ES-I3 (cell line): Measurements from ENCODE around the gene ESYT1.

ENCODE experiments used
- H3K36me3 ChIP-seq: 2 replicates; pipeline ENCODE4 v1.6.1; 2013; ENCODE audit warnings: mild to moderate bottlenecking, low read length, control low read depth, moderate library complexity; ENCODE audit not compliant: insufficient read depth
- H3K4me1 ChIP-seq: 2 replicates; pipeline ENCODE4 v1.6.1; 2013; ENCODE audit warnings: mild to moderate bottlenecking, control low read depth, low read length; ENCODE audit not compliant: insufficient read depth
- H3K9ac ChIP-seq: 2 replicates; pipeline ENCODE4 v1.6.1; 2013; ENCODE audit warnings: low read depth, mild to moderate bottlenecking, low read length, moderate library complexity
- H3K9me3 ChIP-seq: 2 replicates; pipeline ENCODE4 v1.6.1; 2013; ENCODE audit warnings: mild to moderate bottlenecking, low read length, moderate library complexity; ENCODE audit not compliant: control insufficient read depth, insufficient read depth

Gene ESYT1

GRCh38 chr12:56097738-56098137 is 30.3 kb upstream of the ESYT1 start:
- peaks cover 15% of the 10 kb centered on the region; the same call in 1 of the 2 replicates for H3K36me3 ChIP-seq
- H3K4me1 ChIP-seq, result no peaks in the 10 kb centered on the region
- H3K9me3 ChIP-seq, result no peaks in the 10 kb centered on the region
- no peak overlapping the region for H3K9ac ChIP-seq

GRCh38 chr12:56098592-56098991 is 29.5 kb upstream of the ESYT1 start:
- no peaks in the 10 kb centered on the region for H3K9me3 ChIP-seq
- H3K4me1 ChIP-seq, result 0 out of 2 replicates have a peak, but pooled peaks cover 3% of the 10 kb centered on the region
- H3K9ac ChIP-seq, result no peak overlapping the region
- H3K36me3 ChIP-seq, result peaks cover 13% of the 10 kb centered on the region; the same call in 1 of the 2 replicates

GRCh38 chr12:56099787-56100186 is 28.3 kb upstream of the ESYT1 start:
- Histone ChIP-seq H3K4me1 (0 out of 2 replicates have a peak, but pooled peaks cover 3% of the 10 kb centered on the region), H3K36me3 (peaks cover 5% of the 10 kb centered on the region; the same call in 1 of the 2 replicates), H3K9me3 (no peaks in the 10 kb centered on the region), H3K9ac (no peak overlapping the region)

- H3K9ac ChIP-seq, result no peak overlapping the region
- H3K9me3 ChIP-seq, result no peaks in the 10 kb centered on the region
- peaks cover 10% of the 10 kb centered on the region for H3K4me1 ChIP-seq
- peaks cover 2% of the 10 kb centered on the region; the same call in 1 of the 2 replicates for H3K36me3 ChIP-seq
Observed at GRCh38 chr12:56101045-56101444, 27.0 kb upstream of the ESYT1 start.

- H3K9ac ChIP-seq, result no peak overlapping the region
Observed at GRCh38 chr12:56102683-56103065, 25.4 kb upstream of the ESYT1 start.

GRCh38 chr12:56103066-56103711 is 24.9 kb upstream of the ESYT1 start:
- peaks cover 19% of the 10 kb centered on the region for H3K36me3 ChIP-seq
- peaks cover 14% of the 10 kb centered on the region for H3K4me1 ChIP-seq
- peak overlapping the region; percentile 72 for H3K9ac ChIP-seq
- no peaks in the 10 kb centered on the region for H3K9me3 ChIP-seq

More at GRCh38 chr12:56102683-56103065, 25.4 kb upstream of the ESYT1 start:
- Histone ChIP-seq H3K36me3 (peaks cover 14% of the 10 kb centered on the region), H3K9me3 (no peaks in the 10 kb centered on the region), H3K4me1 (peaks cover 14% of the 10 kb centered on the region)

GRCh38 chr12:56103823-56104108 is 24.3 kb upstream of the ESYT1 start:
- Histone ChIP-seq H3K9ac (peak overlapping the region; percentile 72), H3K9me3 (no peaks in the 10 kb centered on the region), H3K4me1 (peaks cover 14% of the 10 kb centered on the region), H3K36me3 (peaks cover 22% of the 10 kb centered on the region)

- Histone ChIP-seq H3K36me3 (peaks cover 22% of the 10 kb centered on the region), H3K4me1 (peaks cover 14% of the 10 kb centered on the region), H3K9ac (peak within 1 kb of the TSS; percentile 72), H3K9me3 (no peaks in the 10 kb centered on the region)
Observed at GRCh38 chr12:56104109-56104814, 23.8 kb upstream of the ESYT1 start, which contains the start of gene PA2G4. Gene PA2G4 (plus strand): TSS chr12:56104559. CDS start chr12:56104738, 179 bp downstream.

GRCh38 chr12:56104815-56105608 is 23.1 kb upstream of the ESYT1 start:
- Histone ChIP-seq H3K4me1 (peaks cover 14% of the 10 kb centered on the region), H3K36me3 (peaks cover 28% of the 10 kb centered on the region), H3K9ac (peak overlapping the region; percentile 72), H3K9me3 (no peaks in the 10 kb centered on the region)

GRCh38 chr12:56105609-56105902 is 22.5 kb upstream of the ESYT1 start:
- H3K4me1 ChIP-seq, result peaks cover 14% of the 10 kb centered on the region
- H3K9ac ChIP-seq, result peak overlapping the region; percentile 72
- H3K36me3 ChIP-seq, result peaks cover 33% of the 10 kb centered on the region
- no peaks in the 10 kb centered on the region for H3K9me3 ChIP-seq

GRCh38 chr12:56107242-56107641 is 20.8 kb upstream of the ESYT1 start:
- Histone ChIP-seq H3K36me3 (peaks cover 39% of the 10 kb centered on the region), H3K9me3 (no peaks in the 10 kb centered on the region), H3K9ac (no peak overlapping the region), H3K4me1 (peaks cover 14% of the 10 kb centered on the region)

- H3K9ac ChIP-seq, result no peak overlapping the region
- H3K4me1 ChIP-seq, result peaks cover 8% of the 10 kb centered on the region
- no peaks in the 10 kb centered on the region for H3K9me3 ChIP-seq
- H3K36me3 ChIP-seq, result peaks cover 41% of the 10 kb centered on the region
Observed at GRCh38 chr12:56110571-56110970, 17.5 kb upstream of the ESYT1 start.

- Histone ChIP-seq H3K9ac (no peak overlapping the region), H3K4me1 (no peaks in the 10 kb centered on the region), H3K36me3 (peaks cover 24% of the 10 kb centered on the region; the same call in 1 of the 2 replicates), H3K9me3 (no peaks in the 10 kb centered on the region)
Observed at GRCh38 chr12:56114084-56114483, 14.0 kb upstream of the ESYT1 start.

GRCh38 chr12:56115329-56115728 is 12.7 kb upstream of the ESYT1 start:
- Histone ChIP-seq H3K9me3 (no peaks in the 10 kb centered on the region), H3K4me1 (peaks cover 7% of the 10 kb centered on the region; the same call in 1 of the 2 replicates), H3K36me3 (peaks cover 15% of the 10 kb centered on the region; the same call in 1 of the 2 replicates), H3K9ac (peak overlapping the region; percentile 92)
